T-helper 1 cell (primary cell): ENCODE measurements around the gene DSCAML1.

ENCODE experiments used
- DNase-seq, 5 donors: peaks; one replicate each; pipeline ENCODE4 v3.0.0-alpha.2; 2012 to 2020

DSCAML1 gene

DNA sequence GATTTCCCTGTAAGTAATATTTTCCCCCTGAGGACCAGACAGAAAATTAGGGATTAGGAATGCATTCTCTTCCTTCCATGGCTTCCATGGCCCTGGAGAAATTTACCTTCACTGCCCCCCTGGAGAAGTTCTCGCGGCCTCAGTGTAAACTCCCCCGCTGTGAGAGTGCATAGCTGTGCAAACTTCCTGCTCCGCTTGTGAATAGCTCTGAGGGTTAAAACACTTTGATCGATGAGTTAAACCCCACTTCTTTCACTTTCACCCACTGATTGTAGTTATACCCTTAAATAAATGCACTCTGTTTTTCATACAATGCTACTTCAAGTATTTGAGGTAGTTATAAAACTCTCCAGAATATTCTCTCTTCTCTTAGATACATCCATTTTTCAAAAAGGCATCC is 190.8 kb downstream of the DSCAML1 start:
- peak in 1 of 5 donors; percentile 54 for DNase-seq

DNA sequence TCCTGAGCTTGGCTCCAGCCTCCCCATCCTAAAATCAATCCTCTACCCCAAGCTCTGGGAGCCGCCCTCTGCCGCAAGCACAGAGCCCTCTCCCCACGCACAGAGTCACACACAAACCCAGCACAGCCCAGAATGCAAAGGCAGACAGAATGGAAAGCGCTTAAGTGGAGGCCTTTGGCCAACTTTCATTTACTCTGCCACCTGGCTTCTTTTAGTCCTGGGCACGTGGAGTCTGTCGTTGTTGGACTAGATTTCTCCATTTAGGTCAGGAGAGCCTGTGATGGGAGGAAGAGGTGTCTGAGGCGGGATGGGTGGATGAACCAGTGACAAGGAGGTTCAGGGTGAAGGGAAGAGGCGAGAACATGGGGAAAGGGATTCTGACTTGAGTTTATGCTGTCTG is 191.7 kb downstream of the DSCAML1 start:
- DNase-seq = no peak

DNA sequence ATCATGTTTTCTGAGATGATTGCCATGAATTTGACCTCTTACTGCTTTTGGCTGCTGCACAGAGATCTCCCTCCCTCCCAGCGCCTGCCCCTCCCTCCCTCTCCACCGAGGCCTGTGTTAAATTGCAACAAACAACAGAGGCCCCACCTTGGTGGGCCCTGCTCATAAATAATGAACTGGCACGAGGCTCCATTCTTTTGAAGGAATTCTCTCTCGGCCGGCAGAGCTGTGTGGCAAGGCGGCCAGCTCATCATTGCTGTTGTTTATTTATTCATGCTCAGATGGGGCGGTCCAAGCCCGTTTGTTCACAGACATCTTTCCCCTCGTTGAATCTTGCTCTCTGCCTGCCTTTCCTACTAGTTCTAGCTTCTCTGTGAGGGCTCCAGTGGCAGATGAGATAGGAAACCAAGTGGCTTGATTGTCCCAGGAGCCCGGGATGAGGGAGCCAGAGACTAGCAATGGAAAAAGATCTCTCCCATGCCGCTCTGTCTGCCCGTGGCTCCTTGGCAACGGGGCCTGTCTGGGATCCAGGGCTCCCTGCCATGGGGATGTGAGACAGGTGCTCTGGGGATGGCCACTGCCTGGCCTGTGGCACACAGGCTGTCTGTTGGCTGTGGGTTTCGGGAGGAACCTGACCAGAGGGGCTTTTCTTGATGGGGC is 192.6 kb downstream of the DSCAML1 start:
- no peak for DNase-seq

DNA sequence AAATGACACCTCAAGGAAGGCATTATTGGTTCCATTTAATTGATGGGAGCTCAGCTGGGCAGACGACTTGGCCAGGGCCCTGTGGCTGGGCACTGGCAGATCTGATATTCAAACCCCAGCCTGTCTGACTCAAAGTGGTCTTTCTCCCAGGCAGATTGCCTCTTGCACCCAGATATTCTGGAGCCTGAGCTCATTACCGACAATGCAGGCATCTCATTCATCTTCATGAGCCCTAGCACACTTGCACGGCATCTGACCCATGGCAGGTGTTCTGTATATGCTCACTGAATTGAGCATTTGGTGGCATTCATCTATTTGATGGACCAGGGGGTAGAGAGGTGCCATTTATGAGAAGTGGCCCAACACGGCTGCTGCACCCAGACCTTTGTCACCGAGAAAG is 193.1 kb downstream of the DSCAML1 start:
- DNase-seq = no peak

DNA sequence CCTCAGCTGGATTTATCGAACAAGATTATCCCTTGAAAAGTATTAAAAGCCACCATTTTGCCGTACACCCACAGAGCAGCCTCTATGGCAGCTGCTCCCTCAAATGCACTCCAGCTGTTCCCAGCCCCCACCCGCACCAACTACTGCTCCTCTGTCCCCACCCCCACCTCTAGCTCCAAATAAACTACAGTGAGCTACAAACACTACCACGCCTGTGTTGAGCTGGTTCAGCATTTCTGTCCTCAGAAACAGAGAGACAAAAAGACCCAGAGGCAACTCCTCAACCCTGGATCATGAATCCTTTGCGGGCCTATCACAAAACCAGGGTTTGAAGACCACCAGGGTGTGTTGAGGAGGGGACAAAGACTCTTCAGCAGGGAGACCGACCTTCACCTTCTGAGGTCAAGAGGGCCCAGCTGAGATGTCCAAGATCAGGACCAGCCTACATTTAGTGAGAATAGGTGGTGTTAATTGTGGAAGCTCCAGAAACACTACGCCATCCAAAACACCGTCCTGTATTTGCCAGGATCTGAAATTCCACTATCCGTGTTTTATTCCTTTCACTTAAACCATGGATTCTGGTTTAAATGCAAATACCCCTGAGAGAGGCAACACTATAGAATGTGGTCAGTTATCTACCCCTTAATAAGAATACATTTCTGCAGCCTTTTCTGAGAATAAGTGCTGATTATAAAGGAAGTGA is 195.9 kb downstream of the DSCAML1 start:
- DNase-seq = no peak

DNA sequence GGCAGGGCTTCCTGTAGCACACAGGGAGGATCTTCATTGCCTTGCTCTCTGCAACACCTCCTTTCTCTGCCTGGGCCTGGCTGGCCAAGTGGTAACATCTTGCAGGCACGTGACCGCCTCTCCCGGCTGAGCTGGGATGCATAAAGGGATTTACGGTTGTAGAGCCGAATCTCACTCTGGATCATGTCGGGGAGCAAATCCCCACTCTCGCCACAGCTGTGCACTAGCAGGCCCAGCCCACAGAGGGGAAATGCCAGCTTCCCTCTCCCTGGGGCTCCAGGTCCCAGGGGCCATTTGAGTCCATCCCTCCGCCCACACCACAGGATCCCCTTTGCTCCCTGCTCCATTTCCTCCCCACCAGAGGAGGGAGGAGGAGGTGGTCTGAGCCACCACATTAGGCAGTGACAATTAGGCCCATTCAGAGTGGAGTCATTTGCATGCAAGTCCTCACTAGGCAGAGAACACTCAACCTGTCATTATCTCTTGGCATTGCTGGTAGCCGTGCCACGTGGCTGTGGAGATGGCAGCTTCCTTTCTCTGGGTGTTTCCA is 196.7 kb downstream of the DSCAML1 start:
- no peak for DNase-seq

DNA sequence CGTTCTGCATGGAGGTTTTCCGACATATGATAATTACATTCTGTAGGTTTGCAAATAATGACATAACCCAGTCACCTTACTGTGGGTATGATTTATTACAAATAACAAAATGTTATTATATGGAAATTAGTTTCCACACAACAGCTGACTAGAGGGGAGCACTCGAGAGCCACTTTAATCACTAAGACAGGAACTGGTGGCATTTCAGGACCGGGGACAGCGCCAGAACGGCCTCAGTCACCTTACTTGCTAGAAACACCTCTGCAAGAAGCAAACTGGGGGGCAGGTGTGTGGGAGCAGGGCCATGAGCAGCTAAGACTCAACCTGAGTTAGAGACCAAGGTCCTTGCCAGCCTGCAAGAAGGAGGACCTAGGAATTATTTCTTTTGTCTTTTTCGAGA is 199.9 kb downstream of the DSCAML1 start:
- DNase-seq = peak in 2 of 5 donors; percentile 19 to 33

DNA sequence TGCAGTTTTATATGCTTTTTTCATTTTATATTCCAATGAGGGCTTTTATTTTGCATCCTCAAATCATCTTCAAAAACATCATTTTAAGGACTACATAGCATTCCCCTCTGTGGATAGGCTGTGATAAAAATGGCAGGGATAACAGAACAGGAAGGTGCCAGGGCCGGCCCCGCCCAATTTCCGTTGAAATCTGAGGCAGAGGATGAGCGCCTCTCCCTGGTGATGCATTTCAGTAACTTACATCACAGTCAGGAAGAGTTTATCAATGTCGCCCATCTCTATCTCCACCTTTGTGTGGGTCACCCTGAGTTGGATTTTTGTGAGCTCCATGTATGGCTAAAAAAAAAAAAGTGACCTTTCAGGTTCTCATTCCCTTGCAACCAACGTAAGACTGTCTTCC is 201.6 kb downstream of the DSCAML1 start:
- DNase-seq = no peak

DNA sequence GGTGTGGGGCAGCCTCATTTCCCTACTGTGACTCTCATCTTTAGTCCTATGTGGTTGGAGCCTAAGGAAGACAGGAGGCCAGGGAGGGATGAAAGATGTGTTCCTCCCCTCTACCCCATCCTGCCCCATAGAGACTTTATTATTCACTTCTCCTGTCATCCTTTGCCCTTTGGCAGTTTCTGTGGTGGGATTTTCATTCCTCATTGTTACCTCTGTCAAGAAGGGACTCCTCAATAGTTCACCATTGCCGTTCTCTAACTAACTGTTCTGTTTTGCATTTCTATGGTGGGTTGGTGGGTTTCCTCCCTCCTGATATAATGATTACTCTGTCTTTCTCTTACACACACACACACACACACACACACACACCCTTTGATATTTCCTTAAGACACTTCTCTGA is 202.3 kb downstream of the DSCAML1 start:
- DNase-seq = no peak

DNA sequence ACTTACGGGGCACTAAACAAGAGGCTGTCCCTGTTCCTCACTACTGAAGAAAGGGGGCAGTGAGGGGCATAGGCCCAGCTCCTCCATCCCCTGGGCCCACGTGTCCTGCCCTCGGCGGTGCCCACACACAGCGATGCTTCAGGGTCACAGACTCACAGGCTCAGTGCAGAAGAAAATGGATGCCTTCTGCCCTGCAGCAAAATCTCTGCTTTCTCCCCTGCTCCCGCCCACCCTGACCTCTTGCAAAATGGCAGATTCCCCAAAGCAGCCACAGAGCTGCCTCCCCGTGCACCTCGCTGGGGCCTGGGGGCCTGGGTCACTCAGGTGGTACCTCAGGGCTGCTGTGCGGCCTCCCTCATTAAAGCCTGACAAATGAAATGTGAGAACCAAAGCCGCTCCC is 204.0 kb downstream of the DSCAML1 start:
- DNase-seq = no peak

DNA sequence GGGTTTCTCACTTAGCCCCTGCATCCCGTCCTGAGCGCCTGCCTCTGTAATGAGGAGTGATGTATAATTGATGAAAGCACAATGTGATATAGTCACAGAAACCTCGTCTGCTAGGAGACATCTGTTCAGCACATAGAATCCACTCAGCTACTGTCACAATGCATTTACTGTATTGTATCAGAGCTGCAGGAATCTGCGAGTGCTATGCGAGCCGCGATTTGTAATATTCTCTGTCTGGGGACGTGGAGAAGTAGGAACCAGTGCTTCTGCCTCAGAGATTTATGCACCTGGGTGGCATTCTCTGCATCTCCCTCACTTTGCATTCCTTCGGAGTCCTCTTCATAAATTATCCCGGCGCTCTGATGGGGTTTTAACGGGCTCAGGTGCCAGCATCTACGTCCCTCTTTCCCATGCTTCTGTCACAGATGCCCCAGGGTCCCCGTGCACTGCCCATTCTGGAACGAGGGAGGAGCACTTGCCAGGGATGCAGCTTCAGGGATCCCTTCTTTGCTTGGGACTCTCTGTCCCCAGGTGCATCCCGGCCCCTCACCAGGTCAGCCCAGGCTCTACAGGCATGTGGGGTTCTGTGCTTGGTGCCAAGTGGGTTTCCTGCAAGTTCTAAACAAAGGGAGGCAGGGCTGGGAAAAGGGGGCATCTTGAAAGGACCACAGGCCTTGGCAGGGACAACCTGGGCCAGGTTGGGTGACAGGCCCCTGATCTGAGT is 205.5 kb downstream of the DSCAML1 start:
- DNase-seq = no peak

DNA sequence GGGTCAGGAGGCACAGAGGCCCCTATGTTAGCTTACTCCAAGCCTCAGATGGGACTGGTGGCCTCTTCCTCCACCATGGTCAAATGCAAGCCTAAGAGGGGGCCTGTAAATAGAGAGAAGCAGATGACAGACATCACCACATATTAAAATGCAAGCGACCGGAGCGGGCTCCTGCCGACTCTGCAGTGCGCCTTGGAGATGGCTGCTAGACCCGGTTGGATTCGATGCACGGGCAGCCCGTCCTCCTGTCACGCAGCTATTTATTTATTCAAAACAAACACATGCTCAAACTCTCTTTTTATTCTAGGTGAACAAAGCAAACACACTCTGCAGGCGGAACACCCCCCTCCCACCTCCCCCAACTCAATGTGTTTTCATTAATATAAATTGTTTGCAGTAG is 208.0 kb downstream of the DSCAML1 start:
- DNase-seq = no peak

DNA sequence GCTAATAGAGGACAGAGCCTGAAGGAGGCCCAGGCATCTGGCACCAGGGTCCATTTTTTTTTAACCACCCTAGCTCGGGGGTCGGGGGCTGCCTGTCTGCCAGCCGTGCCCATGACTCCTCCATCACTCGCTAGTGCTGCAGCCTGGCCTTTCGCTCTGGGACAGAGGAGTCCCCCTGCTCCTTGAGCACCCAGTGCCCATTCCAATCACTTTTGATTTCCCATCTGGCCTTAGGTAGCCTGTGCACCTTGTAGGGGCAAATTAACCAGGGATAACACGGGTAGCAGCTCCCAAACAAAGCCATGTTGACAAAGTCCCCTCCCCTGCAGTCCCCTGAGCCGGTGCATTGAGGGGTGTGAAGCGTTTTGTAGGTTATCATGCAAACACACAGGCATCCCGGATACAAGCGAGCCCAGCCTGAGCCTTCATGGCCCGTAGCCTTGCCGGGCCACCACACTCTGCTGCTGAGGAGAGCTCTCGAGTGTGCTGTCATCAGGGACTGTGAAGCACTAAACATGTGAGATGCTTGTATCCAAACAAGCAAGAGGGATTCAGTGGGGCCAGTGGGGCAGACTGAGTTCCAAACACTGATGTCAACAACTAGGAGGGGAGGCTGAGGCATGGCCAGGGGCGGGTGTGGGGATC is 208.7 kb downstream of the DSCAML1 start:
- DNase-seq = no peak

DNA sequence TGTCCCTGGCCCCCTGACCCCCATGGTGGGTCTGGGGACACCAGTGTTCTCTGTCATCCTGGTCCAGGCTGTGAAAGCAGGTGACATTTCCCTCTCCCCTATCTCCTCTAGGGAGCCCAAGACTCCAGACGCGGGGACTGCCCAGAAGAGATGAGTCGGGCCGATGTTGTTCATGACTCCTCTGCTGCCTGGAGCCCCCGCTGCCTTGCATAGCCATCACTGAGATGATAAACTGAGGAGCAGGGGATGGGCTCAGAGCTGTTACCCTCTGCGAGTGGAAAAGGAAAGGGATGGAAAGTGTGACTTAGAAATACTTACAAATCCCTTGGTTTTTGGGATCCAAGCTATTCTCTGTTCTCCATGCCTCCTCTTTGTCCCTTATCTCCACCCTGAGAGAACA is 209.6 kb downstream of the DSCAML1 start:
- no peak for DNase-seq

DNA sequence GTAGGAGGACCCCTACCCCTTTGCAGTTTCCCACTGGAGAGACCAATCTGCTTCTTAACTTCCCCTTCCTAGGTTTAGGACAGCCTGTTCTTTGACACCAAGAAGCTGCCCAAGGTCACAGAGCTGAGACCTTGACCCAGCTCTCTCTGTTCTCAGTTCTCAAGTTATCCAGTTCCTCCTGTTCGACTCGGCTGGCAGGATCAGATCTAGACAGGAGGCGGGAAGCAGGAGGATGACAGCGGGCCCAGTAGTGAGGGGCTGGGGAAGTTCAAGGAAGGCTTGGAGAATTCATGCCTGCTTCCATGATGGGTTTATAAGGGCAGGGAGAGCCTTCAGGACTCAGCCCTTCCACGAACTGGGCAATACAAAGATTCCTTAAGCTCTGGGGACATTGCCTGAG is 210.6 kb downstream of the DSCAML1 start:
- DNase-seq = no peak

DNA sequence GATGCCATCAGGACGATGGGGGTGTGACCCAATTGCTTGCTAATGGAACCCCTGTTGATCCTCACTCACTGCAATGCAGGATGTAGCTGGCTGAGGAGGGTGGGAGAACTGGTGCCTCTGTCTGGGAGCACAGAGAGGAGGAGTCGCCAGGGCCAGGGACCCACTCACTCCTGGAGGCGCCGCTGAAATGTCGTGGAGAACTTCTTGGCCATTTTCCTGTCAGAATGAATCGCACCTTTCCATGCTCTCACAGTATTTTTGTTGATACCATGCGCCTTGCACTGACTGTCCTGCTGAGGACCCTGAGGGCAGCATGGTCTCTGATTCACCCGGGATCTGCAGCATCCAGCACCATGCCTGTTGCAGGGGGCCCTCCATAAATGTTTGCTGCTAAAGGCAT is 211.4 kb downstream of the DSCAML1 start:
- no peak for DNase-seq

DNA sequence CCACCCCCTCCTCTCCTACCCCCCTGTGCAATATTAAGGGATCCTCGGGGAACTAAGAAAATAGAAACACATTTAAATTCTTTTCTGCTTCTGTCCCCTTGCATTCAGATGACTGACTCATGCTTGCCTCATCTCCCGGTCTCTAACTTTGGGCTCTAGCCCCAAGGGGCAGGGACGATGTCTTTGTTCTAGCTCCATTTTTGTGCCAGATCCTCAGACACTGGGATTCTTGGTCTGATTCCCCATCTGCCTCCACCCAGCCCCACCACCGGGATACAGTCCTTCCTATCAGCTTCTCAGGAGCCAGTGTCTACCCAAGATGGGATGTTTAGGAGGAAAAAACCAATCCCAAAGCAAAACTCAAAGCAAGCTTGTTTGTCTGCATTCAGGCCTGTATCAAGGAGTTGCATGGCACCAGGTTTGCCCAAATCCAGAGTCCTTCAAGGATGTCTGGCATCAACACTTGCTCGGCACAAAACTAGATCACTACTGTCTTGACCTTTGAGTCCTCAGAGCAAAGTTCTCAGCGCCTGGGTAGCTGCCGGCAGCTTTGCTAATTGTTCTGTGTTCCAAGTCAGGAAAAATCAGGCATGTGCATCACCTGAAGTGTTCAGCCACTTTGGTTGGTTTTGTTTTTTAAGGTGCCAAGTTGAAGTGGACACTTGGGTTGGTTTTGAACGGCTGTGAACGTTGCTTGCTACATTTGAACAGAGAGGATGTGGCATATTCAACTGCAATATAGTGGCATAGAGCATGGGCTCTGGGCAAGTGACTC is 212.8 kb downstream of the DSCAML1 start:
- no peak for DNase-seq

DNA sequence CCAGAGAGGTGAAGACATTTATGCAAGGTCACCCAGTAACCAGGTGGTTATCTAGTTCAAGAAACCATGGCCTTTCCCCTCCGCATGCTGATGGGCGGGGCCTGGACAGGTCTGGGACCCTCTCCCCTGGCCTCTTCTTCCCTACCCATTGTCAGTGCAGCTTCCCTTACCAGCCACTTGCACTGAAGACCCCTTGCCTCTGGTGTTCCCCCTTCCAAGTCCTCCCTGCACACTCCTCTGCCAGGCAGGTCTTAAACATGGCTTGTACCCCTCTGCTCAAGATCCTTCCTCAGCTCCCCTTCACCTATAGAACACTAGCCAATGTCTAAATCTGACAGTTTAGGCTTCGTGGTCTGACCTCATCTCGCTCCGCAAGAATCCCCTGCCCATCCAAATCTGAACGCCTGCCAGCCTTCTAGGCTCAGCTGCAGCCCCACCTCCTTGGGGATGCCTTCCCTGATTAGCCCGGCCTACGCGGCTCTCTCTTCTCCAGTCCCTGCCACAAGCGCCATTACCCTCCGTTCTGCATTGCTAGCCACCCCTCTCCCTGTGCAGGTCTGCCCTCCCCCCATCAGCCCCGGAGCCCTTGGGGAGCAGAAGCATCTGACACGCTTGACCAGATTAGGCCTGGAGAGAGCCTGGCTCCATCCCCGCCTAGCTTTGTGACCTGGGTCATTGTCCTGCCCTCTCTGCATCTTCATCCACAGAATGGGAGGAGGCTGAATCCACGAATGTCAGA is 213.8 kb downstream of the DSCAML1 start:
- DNase-seq = no peak

DNA sequence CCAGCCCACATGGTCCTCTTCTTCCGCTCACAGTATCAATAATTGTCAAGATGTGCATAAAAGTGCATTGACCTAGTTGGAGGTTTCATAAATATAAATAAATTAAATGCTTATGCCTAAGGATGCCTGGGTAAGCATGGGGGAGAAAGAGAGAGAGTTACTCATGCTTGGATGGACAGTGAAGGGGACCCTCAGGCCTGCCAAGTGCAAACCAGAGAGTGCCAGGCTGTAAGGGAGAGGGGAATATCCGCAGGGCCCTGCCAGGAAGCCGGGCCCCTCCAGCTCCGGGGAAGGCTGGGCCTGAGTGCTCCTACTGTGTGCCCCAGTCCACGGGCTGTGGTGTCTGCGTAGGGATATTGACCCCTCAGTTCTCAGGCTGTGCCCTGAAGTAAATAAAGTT is 214.6 kb downstream of the DSCAML1 start:
- DNase-seq = no peak

DNA sequence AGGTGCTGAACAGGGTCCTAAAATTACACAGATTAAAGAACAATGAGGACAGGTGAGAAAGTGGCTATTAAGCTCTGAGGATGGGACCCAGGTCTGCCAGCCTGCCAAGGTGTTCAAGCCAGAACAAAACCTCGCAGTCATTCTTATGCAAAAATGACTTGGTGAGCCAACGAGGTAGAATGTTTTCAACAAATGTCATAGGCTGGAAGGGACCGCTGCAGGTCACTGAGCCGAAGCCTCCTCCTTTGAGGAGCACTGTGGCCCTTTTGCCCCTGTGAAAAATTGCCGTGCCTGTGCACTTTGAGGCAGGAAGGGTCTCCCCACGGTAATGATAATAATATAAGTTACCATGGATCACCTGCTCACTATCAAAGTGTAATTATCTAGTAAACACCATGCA is 216.2 kb downstream of the DSCAML1 start:
- DNase-seq = no peak

DNA sequence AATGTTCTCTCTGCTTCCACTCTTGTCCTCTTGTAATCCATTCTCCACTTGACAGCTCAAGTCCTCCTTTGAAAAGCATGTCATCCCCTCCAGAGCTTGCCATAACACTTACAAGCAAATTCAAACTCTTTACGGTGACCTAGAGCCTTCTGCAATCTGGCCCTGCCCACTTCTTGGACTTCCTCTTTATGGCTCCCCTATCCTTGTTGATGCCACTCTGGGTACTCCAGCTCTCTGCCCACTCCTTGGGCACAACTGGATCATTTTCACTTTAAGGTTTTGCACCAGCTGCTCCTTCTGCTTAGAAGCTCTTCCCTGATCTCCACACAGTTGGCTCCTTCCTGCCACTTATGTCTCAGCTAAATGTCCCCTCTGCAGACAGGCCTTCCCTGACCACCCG is 217.9 kb downstream of the DSCAML1 start:
- no peak for DNase-seq

DNA sequence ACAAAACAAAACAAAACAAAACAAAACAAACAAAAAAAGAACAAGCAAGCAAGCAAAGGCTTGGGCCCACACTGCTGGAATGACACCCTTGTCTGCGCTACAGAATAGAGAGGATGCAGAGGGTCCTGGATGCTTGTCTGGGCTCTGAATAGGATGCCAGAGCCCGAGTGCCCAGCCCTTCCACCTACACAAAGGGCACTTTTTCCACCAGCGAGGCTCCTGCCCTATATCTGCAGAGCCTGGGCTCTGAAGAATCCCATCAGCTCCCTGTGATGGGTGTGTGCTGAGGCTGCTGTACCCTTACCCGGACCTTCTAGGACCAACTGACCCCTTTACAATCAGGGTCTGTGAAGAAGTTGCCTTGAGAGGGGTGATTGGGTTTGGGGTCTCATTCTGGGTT is 221.2 kb downstream of the DSCAML1 start:
- DNase-seq = no peak
